GM18526 (cell line): ENCODE data around the gene KRT86.

ENCODE experiments used
- POLR2A ChIP-seq: IDR thresholded peaks from 3 replicates; pipeline ENCODE4 v1.6.1; 2011; ENCODE audit not compliant: insufficient read length; ENCODE audit errors: extremely low read depth

Gene KRT86

DNA sequence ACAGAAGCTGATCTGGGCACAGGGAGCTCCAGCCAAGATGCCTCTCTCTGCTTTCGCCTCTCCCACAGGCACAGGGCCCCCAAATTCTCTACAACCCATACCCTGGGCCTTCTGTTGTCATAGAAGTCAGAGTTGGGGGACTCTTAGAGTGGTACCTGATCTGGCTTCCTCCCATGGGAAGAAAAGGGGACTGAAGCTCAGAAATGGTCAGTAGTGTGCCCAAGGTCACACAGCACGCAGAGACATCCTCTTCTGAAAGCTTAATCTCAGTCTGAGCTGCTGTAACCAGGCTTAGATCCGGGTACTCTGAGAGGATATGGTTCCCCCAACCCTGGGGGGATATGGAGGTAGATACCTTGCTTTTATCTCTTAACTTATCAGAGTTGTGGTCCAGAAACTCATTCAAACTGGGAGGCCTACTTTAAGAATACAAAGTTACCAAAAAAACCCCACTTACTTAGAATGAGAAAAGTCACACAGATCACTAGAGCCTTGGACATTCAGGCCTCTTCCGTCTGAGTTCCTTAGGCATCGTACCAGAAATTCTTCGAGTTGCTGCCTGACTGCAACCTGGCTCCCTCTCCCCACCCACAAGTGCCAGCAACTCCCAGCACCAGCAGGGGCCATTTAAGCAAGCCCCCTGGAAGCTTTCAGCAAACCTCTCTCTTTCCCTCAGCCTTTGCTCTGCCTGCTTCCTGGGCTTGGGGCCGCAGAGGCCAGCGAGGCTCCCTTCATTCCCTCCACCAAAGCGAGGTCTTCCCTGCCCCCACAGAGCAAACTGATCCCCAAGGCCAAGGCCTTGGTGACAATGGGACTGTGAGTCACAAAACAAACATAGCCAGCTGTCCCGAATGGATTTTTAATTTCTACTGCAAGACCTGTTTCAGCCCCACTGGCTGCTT is 27.5 kb upstream of the KRT86 start:
- TF ChIP-seq POLR2A: no peak

GRCh38 chr12:52247622-52248540 is 26.6 kb upstream of the KRT86 start:
- no peak for TF ChIP-seq POLR2A

DNA sequence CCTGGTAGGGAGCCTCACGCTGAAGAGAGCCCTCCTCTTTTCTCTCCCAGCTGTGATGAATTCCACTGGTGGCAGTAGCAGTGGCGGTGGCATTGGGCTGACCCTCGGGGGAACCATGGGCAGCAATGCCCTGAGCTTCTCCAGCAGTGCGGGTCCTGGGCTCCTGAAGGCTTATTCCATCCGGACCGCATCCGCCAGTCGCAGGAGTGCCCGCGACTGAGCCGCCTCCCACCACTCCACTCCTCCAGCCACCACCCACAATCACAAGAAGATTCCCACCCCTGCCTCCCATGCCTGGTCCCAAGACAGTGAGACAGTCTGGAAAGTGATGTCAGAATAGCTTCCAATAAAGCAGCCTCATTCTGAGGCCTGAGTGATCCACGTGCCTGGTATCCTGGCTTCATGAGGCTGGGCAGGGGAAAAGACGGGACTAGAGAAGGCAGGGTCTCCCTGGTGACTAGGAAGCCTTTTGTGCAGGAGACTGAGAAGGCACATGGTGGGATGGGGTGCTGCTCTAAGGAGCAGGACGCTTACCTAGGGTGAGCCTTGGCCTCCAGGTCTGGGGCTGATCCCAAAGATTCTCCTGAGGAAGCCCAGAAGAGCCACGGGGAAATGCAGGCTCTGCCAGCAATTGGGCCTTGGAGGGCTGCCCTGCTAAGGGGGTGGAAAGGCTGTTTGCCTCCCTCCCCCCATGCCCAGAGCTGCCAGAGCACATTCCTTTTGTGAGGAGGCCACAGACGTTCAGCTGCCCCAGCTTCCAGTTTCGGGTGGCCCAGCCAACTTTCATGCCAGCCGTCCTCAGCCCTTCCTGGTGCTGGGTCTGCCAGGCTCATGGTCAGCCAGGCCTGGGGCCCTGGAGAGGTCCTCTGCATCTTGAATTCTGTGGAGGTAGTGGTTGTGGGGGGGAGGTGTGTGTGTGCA is 25.6 kb upstream of the KRT86 start:
- no peak for TF ChIP-seq POLR2A

GRCh38 chr12:52249511-52250047 is 24.9 kb upstream of the KRT86 start:
- no peak for TF ChIP-seq POLR2A

- no peak for TF ChIP-seq POLR2A
These were observed 24.1 kb upstream of the KRT86 start for GRCh38 chr12:52250048-52250990.

- TF ChIP-seq POLR2A: no peak
These were observed 22.9 kb upstream of the KRT86 start for GRCh38 chr12:52251367-52252051.

- no peak for TF ChIP-seq POLR2A
These were observed 21.6 kb upstream of the KRT86 start for GRCh38 chr12:52252728-52253343.

- TF ChIP-seq POLR2A: no peak
These were observed 20.9 kb upstream of the KRT86 start for GRCh38 chr12:52253391-52254179.

GRCh38 chr12:52254180-52254964 is 20.1 kb upstream of the KRT86 start:
- TF ChIP-seq POLR2A: no peak

- TF ChIP-seq POLR2A: no peak
These were observed 19.3 kb upstream of the KRT86 start for GRCh38 chr12:52254965-52255751.

DNA sequence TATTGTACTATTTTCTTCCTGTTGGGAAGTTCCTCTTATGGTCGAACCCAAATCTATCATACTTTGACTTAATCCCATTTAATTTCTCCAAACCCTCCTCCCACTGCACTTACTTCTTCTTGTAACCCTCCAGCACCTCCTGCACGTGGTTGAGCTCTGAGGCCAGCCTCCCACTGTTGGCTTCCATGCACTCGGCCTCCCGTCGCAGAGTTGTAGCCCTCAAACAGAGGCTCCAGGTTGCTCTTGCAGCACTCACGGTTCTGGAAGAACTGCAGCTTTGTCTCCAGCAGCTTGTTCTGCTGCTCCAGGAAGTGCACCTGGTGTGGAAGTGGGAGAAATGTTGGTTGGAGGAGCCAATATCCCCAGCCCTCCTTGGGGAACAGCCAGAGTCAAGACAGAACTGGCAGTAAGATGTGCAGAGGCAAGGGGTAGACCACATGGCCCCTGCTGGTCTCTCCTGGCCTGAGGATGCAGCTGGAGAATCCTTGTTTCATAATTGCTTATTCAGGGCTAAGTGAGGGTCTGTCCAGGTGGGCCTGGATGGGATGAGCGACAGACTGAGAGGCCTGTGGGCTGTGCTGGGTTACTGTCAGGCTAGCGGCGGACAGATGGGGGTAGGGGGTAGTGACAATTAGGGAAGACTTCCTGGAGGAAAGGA is 18.4 kb upstream of the KRT86 start:
- no peak for TF ChIP-seq POLR2A
